Measurements from ENCODE around the gene FGD3. TPM values are rescaled to one million over a fixed set of nuclear protein-coding genes. Genes with fewer than 3 reads are reported as not detected.

FGD3 gene
- total RNA-seq, 2 experiments from 2014 or later: 102 to 104 TPM

GRCh38 chr9:93041108-93041802 is 93.9 kb downstream of the FGD3 start:
- CTCF ChIA-PET: interaction anchor here (1.3 to 2.0 kb wide), 2 partner anchors 23 to 68 kb away, joined by 3 to 4 read pairs; no protein-coding TSS in a partner anchor
- Mint-ChIP-seq H3K4me3 (no peak overlapping the region), H3K4me1 (peaks cover 26% of the 10 kb centered on the region), H3K36me3 (ENCODE audit: low read depth) (peaks cover 10% of the 10 kb centered on the region), H3K9me3 (peaks cover 3% of the 10 kb centered on the region), H3K27me3 (no peaks in the 10 kb centered on the region), H3K27ac (peak overlapping the region; percentile 48)
- POLR2A ChIA-PET: interaction anchor here (0.7 to 1.5 kb wide), 7 partner anchors 11 to 84 kb away, joined by 3 to 6 read pairs (median 4); no protein-coding TSS in a partner anchor
- DNase-seq: no peak

- Mint-ChIP-seq H3K27me3 (no peaks in the 10 kb centered on the region), H3K36me3 (ENCODE audit: low read depth) (peaks cover 3% of the 10 kb centered on the region), H3K27ac (no peak overlapping the region), H3K4me1 (peaks cover 19% of the 10 kb centered on the region), H3K9me3 (peaks cover 3% of the 10 kb centered on the region), H3K4me3 (no peak overlapping the region)
- ChIA-PET POLR2A (interaction anchor here (2.2 kb wide), 1 partner anchor 16 kb away, joined by 6 read pairs; no protein-coding TSS in a partner anchor), CTCF (no interaction called here)
- no peak for DNase-seq
Observed at GRCh38 chr9:93043122-93043521, 95.8 kb downstream of the FGD3 start.

- Mint-ChIP-seq H3K36me3 (ENCODE audit: low read depth) (peaks cover 3% of the 10 kb centered on the region), H3K4me1 (peaks cover 19% of the 10 kb centered on the region), H3K9me3 (peaks cover 3% of the 10 kb centered on the region), H3K27ac (no peak overlapping the region), H3K27me3 (no peaks in the 10 kb centered on the region), H3K4me3 (no peak overlapping the region)
- DNase-seq: no peak
- ChIA-PET POLR2A (interaction anchor here (1.0 kb wide), 1 partner anchor 9 kb away, joined by 3 read pairs; no protein-coding TSS in a partner anchor), CTCF (no interaction called here)
Observed at GRCh38 chr9:93045521-93045920, 98.2 kb downstream of the FGD3 start.

GRCh38 chr9:93048566-93049448 is 101.5 kb downstream of the FGD3 start:
- H3K4me3 Mint-ChIP-seq: no peak overlapping the region
- no peaks in the 10 kb centered on the region for H3K27me3 Mint-ChIP-seq
- DNase-seq: no peak
- ChIA-PET CTCF (interaction anchor here (0.9 kb wide), 1 partner anchor 45 kb away, joined by 3 read pairs; no protein-coding TSS in a partner anchor), POLR2A (interaction anchor here (0.8 kb wide), 1 partner anchor 11 kb away, joined by 3 read pairs; no protein-coding TSS in a partner anchor)
- H3K27ac Mint-ChIP-seq: no peak overlapping the region
- H3K36me3 Mint-ChIP-seq (ENCODE audit: low read depth): peaks cover 3% of the 10 kb centered on the region
- peaks cover 3% of the 10 kb centered on the region for H3K9me3 Mint-ChIP-seq
- peaks cover 3% of the 10 kb centered on the region for H3K4me1 Mint-ChIP-seq

GRCh38 chr9:93049491-93049890 is 102.2 kb downstream of the FGD3 start:
- no peaks in the 10 kb centered on the region for H3K27me3 Mint-ChIP-seq
- H3K4me3 Mint-ChIP-seq: no peak overlapping the region
- H3K27ac Mint-ChIP-seq: no peak overlapping the region
- no peak for DNase-seq
- CTCF ChIA-PET: interaction anchor here (0.9 kb wide), 1 partner anchor 46 kb away, joined by 3 read pairs; no protein-coding TSS in a partner anchor
- POLR2A ChIA-PET: interaction anchor here (1.9 kb wide), 1 partner anchor 10 kb away, joined by 5 read pairs; no protein-coding TSS in a partner anchor
- H3K4me1 Mint-ChIP-seq: peaks cover 1% of the 10 kb centered on the region
- H3K36me3 Mint-ChIP-seq (ENCODE audit: low read depth): peaks cover 3% of the 10 kb centered on the region
- peaks cover 3% of the 10 kb centered on the region for H3K9me3 Mint-ChIP-seq

GRCh38 chr9:93050231-93050630 is 102.9 kb downstream of the FGD3 start:
- no peak for DNase-seq
- H3K4me3 Mint-ChIP-seq: no peak overlapping the region
- peaks cover 9% of the 10 kb centered on the region for H3K4me1 Mint-ChIP-seq
- ChIA-PET POLR2A (interaction anchor here (0.7 to 1.9 kb wide), 2 partner anchors 9 to 11 kb away, joined by 3 to 5 read pairs; no protein-coding TSS in a partner anchor), CTCF (interaction anchor here (1.5 kb wide), 1 partner anchor 59 kb away, joined by 3 read pairs; no protein-coding TSS in a partner anchor)
- no peak overlapping the region for H3K27ac Mint-ChIP-seq
- H3K9me3 Mint-ChIP-seq: peaks cover 3% of the 10 kb centered on the region
- H3K27me3 Mint-ChIP-seq: no peaks in the 10 kb centered on the region
- H3K36me3 Mint-ChIP-seq (ENCODE audit: low read depth): peaks cover 3% of the 10 kb centered on the region

- no peaks in the 10 kb centered on the region for H3K9me3 Mint-ChIP-seq
- no peak overlapping the region for H3K4me3 Mint-ChIP-seq
- H3K27ac Mint-ChIP-seq: no peak overlapping the region
- no peak for DNase-seq
- POLR2A ChIA-PET: interaction anchor here (1.2 to 2.7 kb wide), 2 partner anchors 13 to 23 kb away, joined by 3 to 11 read pairs; no protein-coding TSS in a partner anchor
- no peaks in the 10 kb centered on the region for H3K36me3 Mint-ChIP-seq (ENCODE audit: low read depth)
- CTCF ChIA-PET: interaction anchor here (0.7 to 1.5 kb wide), 2 partner anchors 42 to 57 kb away, joined by 3 read pairs; no protein-coding TSS in a partner anchor
- H3K27me3 Mint-ChIP-seq: no peaks in the 10 kb centered on the region
- peaks cover 11% of the 10 kb centered on the region for H3K4me1 Mint-ChIP-seq
Observed at GRCh38 chr9:93051680-93052089, 104.4 kb downstream of the FGD3 start.

GRCh38 chr9:93052791-93053540 is 105.6 kb downstream of the FGD3 start:
- no peak for DNase-seq
- Mint-ChIP-seq H3K4me1 (peaks cover 19% of the 10 kb centered on the region), H3K4me3 (no peak overlapping the region), H3K27ac (no peak overlapping the region), H3K27me3 (no peaks in the 10 kb centered on the region), H3K36me3 (ENCODE audit: low read depth) (no peaks in the 10 kb centered on the region), H3K9me3 (no peaks in the 10 kb centered on the region)
- ChIA-PET POLR2A (interaction anchor here (0.7 to 2.7 kb wide), 3 partner anchors 11 to 31 kb away, joined by 3 to 11 read pairs (median 3); no protein-coding TSS in a partner anchor), CTCF (no interaction called here)

- POLR2A ChIA-PET: interaction anchor here (0.7 to 2.7 kb wide), 4 partner anchors 9 to 30 kb away, joined by 3 to 11 read pairs (median 3); no protein-coding TSS in a partner anchor
- no peak overlapping the region for H3K27ac Mint-ChIP-seq
- no peak overlapping the region for H3K4me3 Mint-ChIP-seq
- no peak for DNase-seq
- H3K9me3 Mint-ChIP-seq: no peaks in the 10 kb centered on the region
- no peaks in the 10 kb centered on the region for H3K27me3 Mint-ChIP-seq
- CTCF ChIA-PET: interaction anchor here (0.7 kb wide), 1 partner anchor 12 kb away, joined by 4 read pairs; no protein-coding TSS in a partner anchor
- H3K36me3 Mint-ChIP-seq (ENCODE audit: low read depth): no peaks in the 10 kb centered on the region
- peaks cover 23% of the 10 kb centered on the region for H3K4me1 Mint-ChIP-seq
Observed at GRCh38 chr9:93053781-93054331, 106.5 kb downstream of the FGD3 start.

- no peaks in the 10 kb centered on the region for H3K9me3 Mint-ChIP-seq
- no peaks in the 10 kb centered on the region for H3K27me3 Mint-ChIP-seq
- H3K4me1 Mint-ChIP-seq: peaks cover 28% of the 10 kb centered on the region
- ChIA-PET CTCF (interaction anchor here (0.7 kb wide), 1 partner anchor 13 kb away, joined by 4 read pairs; no protein-coding TSS in a partner anchor), POLR2A (interaction anchor here (0.9 to 1.1 kb wide), 3 partner anchors 10 to 90 kb away, joined by 3 to 4 read pairs (median 3); no protein-coding TSS in a partner anchor)
- H3K27ac Mint-ChIP-seq: no peak overlapping the region
- peaks cover 4% of the 10 kb centered on the region for H3K36me3 Mint-ChIP-seq (ENCODE audit: low read depth)
- H3K4me3 Mint-ChIP-seq: no peak overlapping the region
- no peak for DNase-seq
Observed at GRCh38 chr9:93054758-93055704, 107.7 kb downstream of the FGD3 start.

Measured in activated CD4-positive, alpha-beta memory T cell treated with anti-CD3 and anti-CD28 coated beads, Interleukin-2, amount 10 ng/mL, durations not matched to agents 7 days and 5 days (primary cell).